T1000 (cell line): ENCODE measurements around the gene TMEM132A.
"Not testable (repeated sequence)": the region's sequence is repeated elsewhere in the genome, so short reads cannot be mapped to it uniquely, and the experiment has no call there.

Experiments used
- DNase-seq: peaks from one replicate; lab custom pipeline; 2025; ENCODE audit warnings: mixed read lengths; lab: John Stamatoyannopoulos, UW

Gene TMEM132A

GRCh38 chr11:60905047-60905446, 19.2 kb upstream of the TMEM132A start:
- no peak for DNase-seq

GRCh38 chr11:60905551-60906113, 18.6 kb upstream of the TMEM132A start:
- peak; percentile 47 for DNase-seq

GRCh38 chr11:60906132-60906972, 17.9 kb upstream of the TMEM132A start, which contains the start of gene PRPF19:
Gene PRPF19, minus strand, starts transcription at chr11:60906585. Its CDS starts 203 bp downstream, at chr11:60906382.
- peak; percentile 95 for DNase-seq

GRCh38 chr11:60908803-60909202, 15.5 kb upstream of the TMEM132A start:
- no peak for DNase-seq

- not testable (repeated sequence) for DNase-seq
These were observed 14.5 kb upstream of the TMEM132A start for GRCh38 chr11:60909680-60910280.

- DNase-seq: no peak
These were observed 14.0 kb upstream of the TMEM132A start for GRCh38 chr11:60910281-60910687.

GRCh38 chr11:60910711-60911380, 13.4 kb upstream of the TMEM132A start:
- no peak for DNase-seq

GRCh38 chr11:60912223-60912850, 11.9 kb upstream of the TMEM132A start:
- no peak for DNase-seq

GRCh38 chr11:60912851-60913528, 11.3 kb upstream of the TMEM132A start:
- DNase-seq: no peak

GRCh38 chr11:60913793-60914632, 10.2 kb upstream of the TMEM132A start, which contains the start of gene TMEM109:
Gene TMEM109, plus strand, starts transcription at chr11:60914158. Its CDS starts 5,536 bp downstream, at chr11:60919694.
- peak; percentile 74 for DNase-seq

GRCh38 chr11:60914633-60915247, 9.5 kb upstream of the TMEM132A start:
- no peak for DNase-seq

- DNase-seq: peak; percentile 35
These were observed 8.9 kb upstream of the TMEM132A start for GRCh38 chr11:60915248-60915914.

- no peak for DNase-seq
These were observed 7.5 kb upstream of the TMEM132A start for GRCh38 chr11:60916669-60917206.

GRCh38 chr11:60917267-60917666, 7.0 kb upstream of the TMEM132A start:
- DNase-seq: no peak

GRCh38 chr11:60918251-60918938, 5.9 kb upstream of the TMEM132A start:
- no peak for DNase-seq

- DNase-seq: no peak
These were observed 5.4 kb upstream of the TMEM132A start for GRCh38 chr11:60918939-60919265.

GRCh38 chr11:60919320-60919719, 4.9 kb upstream of the TMEM132A start:
- DNase-seq: no peak

GRCh38 chr11:60919956-60920355, 4.3 kb upstream of the TMEM132A start:
- no peak for DNase-seq

- no peak for DNase-seq
These were observed 3.0 kb upstream of the TMEM132A start for GRCh38 chr11:60921259-60921658.
